Activated naive CD4-positive, alpha-beta T cell treated with anti-CD3 and anti-CD28 coated beads for 36 hours (primary cell): ENCODE measurements around the gene SKIC8. TPM values are rescaled to one million over a fixed set of nuclear protein-coding genes. Genes with fewer than 3 reads are reported as not detected.

Source experiments
- CTCF ChIA-PET: fragments of 350-600 bp; sonication (Branson Sonifier 250); formaldehyde crosslinking; loops from one replicate; lab custom pipeline; 2021; ENCODE audit warnings: antibody characterized with exemption; lab: Charles Lee
- DNase-seq: peaks from one replicate; pipeline ENCODE4 v3.0.0-alpha.2; 2020
- H3K27ac Mint-ChIP-seq: one replicate; pipeline ENCODE4 v1.8.0; 2021; ENCODE audit warnings: mild to moderate bottlenecking, mixed read lengths
- H3K27me3 Mint-ChIP-seq: one replicate; pipeline ENCODE4 v1.8.0; 2021; ENCODE audit warnings: low read depth, mixed read lengths
- H3K36me3 Mint-ChIP-seq: one replicate; pipeline ENCODE4 v1.8.0; 2021; ENCODE audit warnings: low read depth, mixed read lengths
- H3K4me1 Mint-ChIP-seq: one replicate; pipeline ENCODE4 v1.8.0; 2021; ENCODE audit warnings: low read depth, mixed read lengths
- H3K4me3 Mint-ChIP-seq: one replicate; pipeline ENCODE4 v1.8.0; 2021; ENCODE audit warnings: mild to moderate bottlenecking, moderate library complexity, mixed read lengths
- H3K9me3 Mint-ChIP-seq: one replicate; pipeline ENCODE4 v1.8.0; 2021; ENCODE audit warnings: mixed read lengths
- intact Hi-C: fragments of 100-400 bp; cut with micrococcal nuclease; formaldehyde crosslinking; loops from one replicate; pipeline ENCODE4 v1.15.1; 2023
- total RNA-seq, 2 experiments: library from RNA; stranded (reverse); gene quantifications; one replicate each; pipeline ENCODE4 v1.2.3, GENCODE V29; 2021

SKIC8 gene
- total RNA-seq, 2 experiments from 2014 or later: 44.2 to 46.9 TPM

DNA sequence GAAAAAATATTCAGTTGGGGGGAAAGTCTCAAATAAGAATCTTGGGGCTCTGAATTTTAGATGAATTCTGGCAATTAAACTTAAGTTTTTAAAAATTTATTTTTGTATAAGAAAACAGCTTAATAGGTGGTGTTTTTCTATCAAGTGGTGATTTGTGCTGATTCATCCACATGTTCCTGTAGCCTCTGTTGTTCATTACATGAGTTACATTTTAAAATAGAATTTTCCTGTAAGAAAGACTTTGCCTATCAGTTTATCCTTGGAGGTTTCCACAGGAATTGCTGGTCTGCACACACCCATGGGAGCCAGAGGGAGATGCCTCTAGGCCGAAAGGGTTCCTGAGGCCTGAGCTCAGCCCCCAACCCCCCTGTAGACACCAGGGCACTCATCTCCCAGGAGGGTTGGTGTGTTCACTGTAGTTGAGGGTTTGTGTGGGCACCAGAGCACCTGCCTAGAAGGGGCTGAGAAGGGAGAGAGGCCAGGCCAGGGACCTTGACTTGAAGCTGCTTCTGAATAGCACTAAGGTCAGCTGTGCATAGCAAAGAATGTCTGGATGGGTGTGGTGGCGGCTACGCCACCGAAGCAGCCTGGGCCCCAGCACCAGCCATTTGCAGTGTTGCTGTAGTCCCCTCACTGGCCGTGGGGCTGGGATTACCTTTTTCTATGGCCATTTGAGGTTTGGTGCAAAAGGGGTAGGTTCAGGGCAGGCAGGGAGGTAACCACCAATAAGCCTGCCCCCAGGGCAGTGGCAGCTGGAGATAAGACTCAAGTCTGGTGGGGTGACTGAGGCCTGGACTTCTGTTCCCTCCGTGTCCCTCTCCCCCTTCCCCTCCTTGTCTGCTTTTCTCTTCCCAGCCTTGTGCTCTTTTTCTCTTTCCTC, 23.1 kb downstream of the SKIC8 start:
- Mint-ChIP-seq H3K4me3 (no peak overlapping the region), H3K27me3 (no peaks in the 10 kb centered on the region), H3K4me1 (peaks cover 2% of the 10 kb centered on the region), H3K36me3 (peaks cover 27% of the 10 kb centered on the region), H3K27ac (no peak overlapping the region), H3K9me3 (no peaks in the 10 kb centered on the region)
- intact Hi-C loops: no loop called here
- DNase-seq: no peak
- CTCF ChIA-PET: no interaction called here

DNA sequence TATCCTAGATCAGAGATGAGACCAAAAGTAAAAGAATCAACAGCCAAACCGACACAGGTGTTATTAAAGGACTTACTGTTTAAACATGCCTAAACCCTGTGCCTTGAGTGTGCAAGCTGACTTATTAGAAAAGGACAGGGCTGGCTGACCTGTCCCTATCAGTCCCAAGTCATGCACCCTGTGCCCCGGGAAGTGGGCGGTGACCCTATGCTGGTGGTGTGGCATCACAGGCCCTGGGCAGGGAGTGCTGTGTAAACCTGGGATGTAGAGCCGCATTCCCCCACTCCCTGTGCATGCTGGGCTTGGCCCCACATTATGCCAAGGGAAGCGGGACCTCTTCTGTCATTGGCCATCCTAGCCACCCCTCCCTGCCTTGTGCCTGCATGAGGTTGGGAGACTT, 24.4 kb downstream of the SKIC8 start:
- DNase-seq: no peak
- Mint-ChIP-seq H3K27me3 (no peaks in the 10 kb centered on the region), H3K36me3 (peaks cover 24% of the 10 kb centered on the region), H3K4me3 (no peak overlapping the region), H3K4me1 (peaks cover 5% of the 10 kb centered on the region), H3K27ac (no peak overlapping the region), H3K9me3 (no peaks in the 10 kb centered on the region)
- intact Hi-C loops: no loop called here
- CTCF ChIA-PET: interaction anchor here (0.6 kb wide), 1 partner anchor 266 kb away, joined by 4 read pairs; no protein-coding TSS in a partner anchor

DNA sequence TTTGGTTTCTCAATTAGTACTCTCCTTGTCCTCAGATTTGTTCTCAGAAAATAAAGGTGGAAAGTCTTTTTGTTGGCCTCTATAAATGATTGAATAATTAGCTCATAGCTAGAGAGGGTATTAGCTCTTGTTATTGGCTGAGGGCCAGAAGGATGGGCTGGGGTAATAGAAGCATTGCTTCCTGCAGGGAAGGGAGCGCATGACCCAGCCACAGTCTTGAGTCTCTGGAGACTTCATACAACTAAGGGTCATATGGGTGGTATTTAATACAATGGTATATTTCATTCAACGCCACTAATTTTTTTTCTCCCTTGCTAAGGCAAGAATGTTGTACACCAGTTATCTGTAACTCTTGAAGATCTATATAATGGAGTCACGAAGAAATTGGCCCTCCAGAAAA, 26.6 kb downstream of the SKIC8 start:
- H3K9me3 Mint-ChIP-seq: no peaks in the 10 kb centered on the region
- no peak overlapping the region for H3K4me3 Mint-ChIP-seq
- peaks cover 16% of the 10 kb centered on the region for H3K4me1 Mint-ChIP-seq
- H3K27me3 Mint-ChIP-seq: no peaks in the 10 kb centered on the region
- DNase-seq: no peak
- CTCF ChIA-PET: no interaction called here
- peaks cover 15% of the 10 kb centered on the region for H3K36me3 Mint-ChIP-seq
- intact Hi-C loops: no loop called here
- H3K27ac Mint-ChIP-seq: no peak overlapping the region

GRCh38 chr15:78272316-78272715, 27.1 kb downstream of the SKIC8 start:
- Mint-ChIP-seq H3K4me3 (no peak overlapping the region), H3K4me1 (peaks cover 21% of the 10 kb centered on the region), H3K27me3 (no peaks in the 10 kb centered on the region), H3K36me3 (peaks cover 15% of the 10 kb centered on the region), H3K27ac (no peak overlapping the region), H3K9me3 (no peaks in the 10 kb centered on the region)
- CTCF ChIA-PET: interaction anchor here (1.0 kb wide), 1 partner anchor 151 kb away, joined by 3 read pairs; no protein-coding TSS in a partner anchor
- no peak for DNase-seq
- intact Hi-C loops: no loop called here

GRCh38 chr15:78266806-78267205, 32.6 kb downstream of the SKIC8 start:
- Mint-ChIP-seq H3K27me3 (no peaks in the 10 kb centered on the region), H3K4me1 (peaks cover 39% of the 10 kb centered on the region), H3K27ac (peak overlapping the region; percentile 3), H3K9me3 (no peaks in the 10 kb centered on the region), H3K36me3 (peaks cover 9% of the 10 kb centered on the region), H3K4me3 (peak overlapping the region; percentile 7)
- intact Hi-C loops: loop anchor here (1.0 kb wide), 1 partner anchor 32 kb away; the partner anchor contains the start of gene SKIC8
- no peak for DNase-seq
- CTCF ChIA-PET: interaction anchor here (1.0 to 2.7 kb wide), 3 partner anchors 16 to 32 kb away, joined by 4 to 10 read pairs (median 8); partner anchors contain the start of gene SKIC8

GRCh38 chr15:78266229-78266628, 33.2 kb downstream of the SKIC8 start:
- Mint-ChIP-seq H3K36me3 (peaks cover 6% of the 10 kb centered on the region), H3K27ac (peak overlapping the region; percentile 3), H3K4me3 (peak overlapping the region; percentile 84), H3K9me3 (no peaks in the 10 kb centered on the region), H3K4me1 (peaks cover 39% of the 10 kb centered on the region), H3K27me3 (no peaks in the 10 kb centered on the region)
- CTCF ChIA-PET: interaction anchor here (0.6 to 2.7 kb wide), 9 partner anchors 17 to 245 kb away, joined by 3 to 10 read pairs (median 4); partner anchors contain the start of gene SKIC8
- intact Hi-C loops: loop anchor here (1.0 kb wide), 1 partner anchor 33 kb away; the partner anchor contains the start of gene SKIC8
- no peak for DNase-seq

DNA sequence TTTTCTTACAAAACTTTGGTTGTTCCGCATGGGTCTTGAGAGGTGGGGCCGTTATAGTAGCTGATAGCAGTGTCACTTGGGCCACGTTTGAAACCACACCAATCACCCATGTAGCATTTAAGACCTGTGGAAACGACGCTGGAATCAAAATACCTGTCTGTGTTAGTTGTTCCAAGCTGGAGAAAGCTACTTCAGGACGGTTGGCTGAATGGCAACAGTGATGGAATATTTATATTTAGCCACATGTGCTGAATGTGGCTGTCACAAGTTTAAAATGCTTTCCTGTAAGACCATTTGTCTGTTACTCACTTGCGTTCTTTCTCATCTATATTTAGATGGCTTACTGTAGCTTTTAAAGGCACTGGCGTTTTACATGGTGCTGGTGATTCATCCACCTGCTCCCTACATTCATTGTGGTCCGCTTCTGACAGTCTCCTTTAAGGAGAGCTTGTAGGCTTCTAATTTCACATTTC, 33.6 kb downstream of the SKIC8 start:
- intact Hi-C loops: loop anchor here (1.0 kb wide), 1 partner anchor 34 kb away; the partner anchor contains the start of gene SKIC8
- H3K27ac Mint-ChIP-seq: peak overlapping the region; percentile 83
- no peaks in the 10 kb centered on the region for H3K9me3 Mint-ChIP-seq
- H3K4me1 Mint-ChIP-seq: peaks cover 39% of the 10 kb centered on the region
- H3K4me3 Mint-ChIP-seq: peak overlapping the region; percentile 84
- peak; percentile 31 for DNase-seq
- peaks cover 6% of the 10 kb centered on the region for H3K36me3 Mint-ChIP-seq
- CTCF ChIA-PET: interaction anchor here (0.6 to 2.7 kb wide), 10 partner anchors 17 to 245 kb away, joined by 3 to 10 read pairs (median 4); partner anchors contain the start of gene SKIC8
- no peaks in the 10 kb centered on the region for H3K27me3 Mint-ChIP-seq

GRCh38 chr15:78265137-78265460, 34.3 kb downstream of the SKIC8 start:
- peaks cover 35% of the 10 kb centered on the region for H3K4me1 Mint-ChIP-seq
- intact Hi-C loops: no loop called here
- DNase-seq: no peak
- H3K4me3 Mint-ChIP-seq: peak overlapping the region; percentile 84
- no peaks in the 10 kb centered on the region for H3K27me3 Mint-ChIP-seq
- CTCF ChIA-PET: interaction anchor here (0.6 to 2.7 kb wide), 7 partner anchors 22 to 359 kb away, joined by 3 to 10 read pairs (median 4); partner anchors contain the start of gene SKIC8
- H3K36me3 Mint-ChIP-seq: peaks cover 6% of the 10 kb centered on the region
- peak overlapping the region; percentile 83 for H3K27ac Mint-ChIP-seq
- no peaks in the 10 kb centered on the region for H3K9me3 Mint-ChIP-seq

GRCh38 chr15:78264304-78265136, 34.9 kb downstream of the SKIC8 start, which contains the start of gene DNAJA4:
Gene DNAJA4 (plus strand): TSS chr15:78264562. CDS start chr15:78264764, 202 bp downstream.
- DNase-seq: peak; percentile 61
- Mint-ChIP-seq H3K4me3 (peak within 1 kb of the TSS; percentile 84), H3K27me3 (no peaks in the 10 kb centered on the region), H3K4me1 (peaks cover 34% of the 10 kb centered on the region), H3K36me3 (peaks cover 6% of the 10 kb centered on the region), H3K9me3 (no peaks in the 10 kb centered on the region), H3K27ac (peak within 1 kb of the TSS; percentile 83)
- intact Hi-C loops: no loop called here
- CTCF ChIA-PET: interaction anchor here (0.6 to 1.6 kb wide), 6 partner anchors 19 to 360 kb away, joined by 3 to 5 read pairs (median 3); no protein-coding TSS in a partner anchor

GRCh38 chr15:78263907-78264303, 35.5 kb downstream of the SKIC8 start:
- peaks cover 30% of the 10 kb centered on the region for H3K4me1 Mint-ChIP-seq
- H3K4me3 Mint-ChIP-seq: peak overlapping the region; percentile 60
- H3K9me3 Mint-ChIP-seq: no peaks in the 10 kb centered on the region
- H3K36me3 Mint-ChIP-seq: peaks cover 6% of the 10 kb centered on the region
- CTCF ChIA-PET: interaction anchor here (0.6 to 0.9 kb wide), 4 partner anchors 19 to 137 kb away, joined by 3 to 4 read pairs (median 3); no protein-coding TSS in a partner anchor
- H3K27me3 Mint-ChIP-seq: no peaks in the 10 kb centered on the region
- no peak for DNase-seq
- H3K27ac Mint-ChIP-seq: peak overlapping the region; percentile 76
- intact Hi-C loops: no loop called here

DNA sequence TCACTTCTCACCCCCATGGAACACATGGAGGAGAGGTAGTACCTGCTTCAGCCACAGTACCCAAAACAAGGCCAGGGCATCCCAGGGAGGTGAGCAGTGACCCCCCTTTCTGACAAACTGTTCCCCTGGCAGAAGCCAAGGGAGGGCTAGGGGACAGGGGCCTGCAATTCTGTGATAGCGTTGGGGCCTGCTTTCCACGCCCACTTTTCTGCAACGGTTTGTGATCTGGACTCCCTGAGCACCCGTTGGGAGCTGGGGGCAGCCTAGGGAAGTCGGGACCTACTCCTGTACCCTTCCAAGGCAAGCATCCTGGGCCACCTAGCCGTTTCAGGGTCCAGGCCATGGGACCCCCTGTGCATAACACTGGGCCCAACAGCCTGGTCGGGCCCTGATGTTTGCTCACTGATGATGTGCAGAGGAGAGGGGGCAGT, 36.0 kb downstream of the SKIC8 start:
- DNase-seq: peak; percentile 7

More for the DNA sequence above, 36.0 kb downstream of the SKIC8 start:
- Mint-ChIP-seq H3K9me3 (no peaks in the 10 kb centered on the region), H3K4me3 (peak overlapping the region; percentile 60), H3K27ac (peak overlapping the region; percentile 76), H3K36me3 (peaks cover 6% of the 10 kb centered on the region), H3K27me3 (no peaks in the 10 kb centered on the region), H3K4me1 (peaks cover 27% of the 10 kb centered on the region)
- intact Hi-C loops: no loop called here
- CTCF ChIA-PET: interaction anchor here (0.7 kb wide), 1 partner anchor 137 kb away, joined by 3 read pairs; no protein-coding TSS in a partner anchor
